DOHH2 (cell line): Measurements from ENCODE around the gene KIF26B.

Experiments
- H3F3A ChIP-seq: fragments of 200-600 bp; sonication (generic), shearing (Covaris generic); 2 replicates; pipeline ENCODE4 v1.6.0; 2016; ENCODE audit warnings: antibody characterized with exemption, mild to moderate bottlenecking; ENCODE audit not compliant: control insufficient read depth, insufficient read depth
- H3K27ac ChIP-seq: fragments of 200-600 bp; sonication (generic); 2 replicates; pipeline ENCODE4 v1.5.1; 2014; ENCODE audit warnings: low read depth, mild to moderate bottlenecking, low read length, moderate library complexity
- H3K27me3 ChIP-seq: fragments of 200-600 bp; sonication (generic); 2 replicates; pipeline ENCODE4 v1.6.1; 2014; ENCODE audit warnings: mild to moderate bottlenecking, low read length, mixed read lengths; ENCODE audit not compliant: control insufficient read depth
- H3K36me3 ChIP-seq: fragments of 200-600 bp; sonication (generic); 2 replicates; pipeline ENCODE4 v1.6.1; 2014; ENCODE audit warnings: mild to moderate bottlenecking, low read length, moderate library complexity, mixed read lengths; ENCODE audit not compliant: control insufficient read depth
- H3K4me1 ChIP-seq: fragments of 200-600 bp; sonication (generic); 2 replicates; pipeline ENCODE4 v1.6.1; 2014; ENCODE audit warnings: mild to moderate bottlenecking, low read length, mixed read lengths; ENCODE audit not compliant: control insufficient read depth
- H3K4me2 ChIP-seq: fragments of 200-600 bp; sonication (generic); 2 replicates; pipeline ENCODE4 v1.6.0; 2014; ENCODE audit warnings: mild to moderate bottlenecking, low read length, moderate library complexity
- H3K4me3 ChIP-seq: fragments of 200-600 bp; sonication (generic); 2 replicates; pipeline ENCODE4 v1.5.1; 2014; ENCODE audit warnings: mild to moderate bottlenecking, low read length, mixed read lengths
- H3K79me2 ChIP-seq: fragments of 200-600 bp; sonication (generic); 2 replicates; pipeline ENCODE4 v1.6.1; 2014; ENCODE audit warnings: mild to moderate bottlenecking, low read length, mixed read lengths; ENCODE audit not compliant: control insufficient read depth
- H3K9me2 ChIP-seq: fragments of 200-600 bp; sonication (generic); replicated peaks from 2 replicates; pipeline ENCODE4 v1.6.1; 2014; ENCODE audit warnings: mild to moderate bottlenecking, low read length, mixed read lengths; ENCODE audit not compliant: control insufficient read depth
- H3K9me3 ChIP-seq: fragments of 200-600 bp; sonication (generic); 2 replicates; pipeline ENCODE4 v1.6.1; 2014; ENCODE audit warnings: antibody characterized with exemption, low read length, mixed read lengths; ENCODE audit not compliant: control insufficient read depth, insufficient read depth
- H4K20me1 ChIP-seq: fragments of 200-600 bp; sonication (generic); 2 replicates; pipeline ENCODE4 v1.6.0; 2014; ENCODE audit warnings: low read depth, mild to moderate bottlenecking, antibody characterized with exemption, low read length, moderate library complexity; ENCODE audit not compliant: control insufficient read depth, insufficient read depth
- EZH2phosphoT487 ChIP-seq: fragments of 200-600 bp; sonication (generic); IDR thresholded peaks from 2 replicates; pipeline ENCODE4 v1.6.1; 2017; ENCODE audit warnings: borderline replicate concordance, mild to moderate bottlenecking, antibody characterized with exemption, low read length, moderate library complexity, mixed read lengths
- TF ChIP-seq, protein P1 (sequence below): fragments of 200-600 bp; sonication (generic); IDR thresholded peaks from one replicate; pipeline ENCODE4 v1.5.1; 2014; ENCODE audit warnings: antibody characterized with exemption, mild to moderate bottlenecking, low read depth, low read length; ENCODE audit not compliant: poor library complexity, severe bottlenecking

Gene KIF26B

DNA sequence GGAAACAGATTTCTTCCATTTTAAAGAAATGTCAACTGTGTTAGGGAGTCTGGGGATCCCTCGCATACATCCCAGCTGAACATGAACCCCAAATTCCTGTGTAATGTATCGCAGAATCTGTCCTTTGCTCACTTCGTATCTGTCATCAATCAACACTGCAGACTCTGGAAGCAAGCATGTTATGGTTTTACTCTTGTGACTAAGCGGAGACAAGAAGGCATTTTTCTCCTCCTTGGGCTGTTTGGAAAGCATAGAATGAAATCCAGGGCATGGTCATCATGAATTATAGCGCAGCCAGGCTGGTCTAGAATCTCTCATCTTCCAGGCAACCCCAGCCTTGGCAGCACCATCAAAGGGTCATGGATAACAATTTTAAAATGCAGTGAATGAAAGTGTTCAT is 290.2 kb downstream of the KIF26B start:
- no peak overlapping the region for H3K4me2 ChIP-seq
- H3K9me2 ChIP-seq: no peaks in the 10 kb centered on the region
- H3K27me3 ChIP-seq: peaks cover 3% of the 10 kb centered on the region
- H3K4me1 ChIP-seq: no peaks in the 10 kb centered on the region
- H3F3A ChIP-seq: no peaks in the 10 kb centered on the region
- H3K36me3 ChIP-seq: no peaks in the 10 kb centered on the region
- no peaks in the 10 kb centered on the region for H3K79me2 ChIP-seq
- H3K4me3 ChIP-seq: no peak overlapping the region
- no peak overlapping the region for H3K27ac ChIP-seq
- no peaks in the 10 kb centered on the region for H4K20me1 ChIP-seq
- no peaks in the 10 kb centered on the region for H3K9me3 ChIP-seq
- TF ChIP-seq EZH2phosphoT487: no peak
- TF ChIP-seq, protein P1, sequence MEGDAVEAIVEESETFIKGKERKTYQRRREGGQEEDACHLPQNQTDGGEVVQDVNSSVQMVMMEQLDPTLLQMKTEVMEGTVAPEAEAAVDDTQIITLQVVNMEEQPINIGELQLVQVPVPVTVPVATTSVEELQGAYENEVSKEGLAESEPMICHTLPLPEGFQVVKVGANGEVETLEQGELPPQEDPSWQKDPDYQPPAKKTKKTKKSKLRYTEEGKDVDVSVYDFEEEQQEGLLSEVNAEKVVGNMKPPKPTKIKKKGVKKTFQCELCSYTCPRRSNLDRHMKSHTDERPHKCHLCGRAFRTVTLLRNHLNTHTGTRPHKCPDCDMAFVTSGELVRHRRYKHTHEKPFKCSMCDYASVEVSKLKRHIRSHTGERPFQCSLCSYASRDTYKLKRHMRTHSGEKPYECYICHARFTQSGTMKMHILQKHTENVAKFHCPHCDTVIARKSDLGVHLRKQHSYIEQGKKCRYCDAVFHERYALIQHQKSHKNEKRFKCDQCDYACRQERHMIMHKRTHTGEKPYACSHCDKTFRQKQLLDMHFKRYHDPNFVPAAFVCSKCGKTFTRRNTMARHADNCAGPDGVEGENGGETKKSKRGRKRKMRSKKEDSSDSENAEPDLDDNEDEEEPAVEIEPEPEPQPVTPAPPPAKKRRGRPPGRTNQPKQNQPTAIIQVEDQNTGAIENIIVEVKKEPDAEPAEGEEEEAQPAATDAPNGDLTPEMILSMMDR: no peak

DNA sequence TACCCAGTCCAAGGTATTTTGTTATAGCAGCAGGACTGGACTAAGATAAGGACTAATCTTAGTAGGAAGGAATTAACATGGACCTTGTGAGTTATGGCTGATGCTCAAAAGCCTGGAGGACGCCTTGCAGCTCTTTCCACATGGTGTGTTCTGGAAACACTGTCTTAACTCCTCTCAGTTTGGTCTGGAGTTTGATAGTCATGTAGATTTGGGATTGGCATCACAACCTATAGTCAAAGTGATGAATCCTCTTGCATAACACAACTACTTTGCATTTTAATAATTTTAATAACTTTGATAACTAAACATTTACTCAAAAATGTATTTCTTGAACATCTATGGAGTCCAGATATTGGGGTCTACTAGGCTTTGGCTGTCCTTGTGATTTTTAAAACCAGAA is 293.7 kb downstream of the KIF26B start:
- Histone ChIP-seq H3K9me2 (no peaks in the 10 kb centered on the region), H3K9me3 (no peaks in the 10 kb centered on the region), H3K27ac (no peak overlapping the region), H3K79me2 (no peaks in the 10 kb centered on the region), H3K27me3 (no peaks in the 10 kb centered on the region), H3K36me3 (no peaks in the 10 kb centered on the region), H3K4me1 (no peaks in the 10 kb centered on the region), H4K20me1 (no peaks in the 10 kb centered on the region), H3K4me2 (no peak overlapping the region), H3K4me3 (no peak overlapping the region), H3F3A (no peaks in the 10 kb centered on the region)
- TF ChIP-seq EZH2phosphoT487: no peak
- TF ChIP-seq, protein P1: no peak

DNA sequence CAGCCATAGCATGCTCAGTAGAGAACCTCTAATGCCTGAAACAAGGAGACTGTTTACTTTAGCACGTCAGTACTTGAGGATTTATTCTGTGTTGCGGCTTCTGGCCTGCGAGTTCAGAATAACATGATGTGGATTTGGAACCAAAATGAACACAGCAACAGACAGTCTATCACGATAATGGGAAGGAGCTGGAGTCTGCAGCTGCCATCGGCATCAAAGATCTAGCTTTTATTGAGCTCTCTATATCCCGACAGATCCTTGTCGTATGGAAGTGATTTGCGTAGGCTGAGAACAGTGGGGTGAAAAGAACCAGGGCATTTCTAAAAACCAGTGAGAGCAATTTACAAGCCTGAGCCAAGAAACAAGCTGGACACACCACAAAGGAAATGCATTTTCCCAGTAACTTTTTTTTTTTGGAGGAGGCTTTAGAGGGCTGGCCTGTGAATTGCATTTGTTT is 294.2 kb downstream of the KIF26B start:
- H3K27ac ChIP-seq: no peak overlapping the region
- no peaks in the 10 kb centered on the region for H3K4me1 ChIP-seq
- H3K27me3 ChIP-seq: peaks cover under 1% of the 10 kb centered on the region; the same call in 1 of the 2 replicates
- no peaks in the 10 kb centered on the region for H3K9me3 ChIP-seq
- no peak for TF ChIP-seq EZH2phosphoT487
- TF ChIP-seq, protein P1: no peak
- no peaks in the 10 kb centered on the region for H4K20me1 ChIP-seq
- H3K36me3 ChIP-seq: no peaks in the 10 kb centered on the region
- H3K4me2 ChIP-seq: no peak overlapping the region
- H3K79me2 ChIP-seq: no peaks in the 10 kb centered on the region
- no peak overlapping the region for H3K4me3 ChIP-seq
- no peaks in the 10 kb centered on the region for H3K9me2 ChIP-seq
- H3F3A ChIP-seq: no peaks in the 10 kb centered on the region

DNA sequence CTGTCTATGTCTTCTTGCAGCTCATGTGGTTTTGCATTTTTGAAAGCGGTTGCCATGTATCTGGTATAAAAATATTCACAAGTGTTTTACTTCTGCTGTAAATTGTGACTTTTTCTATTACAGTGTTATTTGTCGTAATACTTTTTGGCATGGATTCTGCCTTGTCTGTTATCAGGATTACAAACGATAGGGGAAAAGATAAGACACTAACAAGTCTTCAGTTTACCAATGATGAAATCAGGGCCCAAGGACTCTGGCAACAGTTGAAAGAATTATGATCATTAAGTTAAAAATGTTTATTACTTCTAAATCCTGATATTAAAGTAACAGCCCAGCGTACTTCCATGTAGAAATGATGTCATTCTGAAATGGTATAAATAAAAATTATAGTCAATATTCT is 298.8 kb downstream of the KIF26B start:
- Histone ChIP-seq H3K4me3 (no peak overlapping the region), H3K4me1 (no peaks in the 10 kb centered on the region), H3F3A (no peaks in the 10 kb centered on the region), H3K27me3 (peaks cover 6% of the 10 kb centered on the region; the same call in 1 of the 2 replicates), H3K27ac (no peak overlapping the region), H3K79me2 (no peaks in the 10 kb centered on the region), H3K4me2 (no peak overlapping the region), H3K9me3 (no peaks in the 10 kb centered on the region), H4K20me1 (no peaks in the 10 kb centered on the region), H3K36me3 (no peaks in the 10 kb centered on the region), H3K9me2 (no peaks in the 10 kb centered on the region)
- TF ChIP-seq, protein P1: no peak
- TF ChIP-seq EZH2phosphoT487: no peak
